Mucosa of rectum (tissue), 2 donors: ENCODE measurements around the gene PRKD2.

Source experiments
- H3K27ac ChIP-seq, 2 donors: one replicate each; pipeline ENCODE4 v1.7.0; 2013; ENCODE audit warnings: inconsistent platforms in 2 of 2, low read depth in 2 of 2, low read length in 2 of 2
- H3K27me3 ChIP-seq, 2 donors: one replicate each; pipeline ENCODE4 v1.7.0; 2013; ENCODE audit warnings: low read length in 2 of 2; ENCODE audit not compliant: control insufficient read depth in 2 of 2, insufficient read depth in 2 of 2
- H3K36me3 ChIP-seq, 2 donors: one replicate each; pipeline ENCODE4 v1.7.0; 2013; ENCODE audit warnings: low read length in 2 of 2; ENCODE audit not compliant: control insufficient read depth in 2 of 2, insufficient read depth in 2 of 2
- H3K4me1 ChIP-seq, 2 donors: one replicate each; pipeline ENCODE4 v1.7.0; 2013; ENCODE audit warnings: low read length in 2 of 2, mild to moderate bottlenecking in 1 of 2; ENCODE audit not compliant: control insufficient read depth in 2 of 2, insufficient read depth in 2 of 2
- H3K4me3 ChIP-seq, 2 donors: one replicate each; pipeline ENCODE4 v1.7.0; 2013; ENCODE audit warnings: low read length in 2 of 2
- H3K9ac ChIP-seq, 2 donors: one replicate each; pipeline ENCODE4 v1.7.0; 2013; ENCODE audit warnings: low read length in 2 of 2, low read depth in 1 of 2, mild to moderate bottlenecking in 1 of 2
- H3K9me3 ChIP-seq, 2 donors: one replicate each; pipeline ENCODE4 v1.7.0; 2013; ENCODE audit warnings: low read length in 2 of 2; ENCODE audit not compliant: control insufficient read depth in 2 of 2
- donor health status: healthy.
- donor health status: Normal muscosa, but diverticular disease.

The PRKD2 gene

GRCh38 chr19:46725036-46725820 is 8.3 kb upstream of the PRKD2 start:
- H3K27me3 ChIP-seq: no peaks in the 10 kb centered on the region
- H3K4me3 ChIP-seq: no peak overlapping the region
- H3K4me1 ChIP-seq: no peaks in the 10 kb centered on the region
- H3K9ac ChIP-seq: no peak overlapping the region
- H3K36me3 ChIP-seq: peaks cover 84 to 86% of the 10 kb centered on the region in 2 donors
- no peak overlapping the region for H3K27ac ChIP-seq
- no peaks in the 10 kb centered on the region for H3K9me3 ChIP-seq

- Histone ChIP-seq H3K27me3 (no peaks in the 10 kb centered on the region), H3K27ac (no peak overlapping the region), H3K36me3 (peaks cover 77 to 80% of the 10 kb centered on the region in 2 donors), H3K4me1 (peaks cover 0 to 4% of the 10 kb centered on the region in 2 donors), H3K9ac (no peak overlapping the region), H3K9me3 (no peaks in the 10 kb centered on the region), H3K4me3 (no peak overlapping the region)
Observed at GRCh38 chr19:46724468-46724867, 7.6 kb upstream of the PRKD2 start.

DNA sequence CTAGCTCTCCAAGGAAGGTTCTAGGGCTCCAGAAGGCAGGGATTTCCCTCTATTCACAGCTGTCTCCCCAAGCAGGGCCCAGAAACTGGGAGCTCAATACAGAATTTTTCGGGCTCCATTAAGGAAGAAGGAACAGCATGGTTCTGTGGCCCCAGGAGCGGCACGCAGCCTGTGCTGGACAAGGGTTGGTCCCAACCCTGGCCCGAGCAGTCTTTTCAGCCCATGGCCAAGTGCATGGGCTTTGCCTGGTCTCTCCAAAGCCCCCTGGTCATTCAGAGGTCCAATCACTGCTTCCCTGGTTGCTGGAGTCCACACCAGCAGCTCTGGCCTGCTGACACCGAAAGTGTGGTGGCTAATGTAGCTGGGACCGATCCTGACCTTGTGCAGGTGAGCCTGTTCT is 6.6 kb upstream of the PRKD2 start:
- H3K27ac ChIP-seq: no peak overlapping the region
- H3K4me1 ChIP-seq: peaks cover 0 to 5% of the 10 kb centered on the region in 2 donors
- no peak overlapping the region for H3K9ac ChIP-seq
- H3K27me3 ChIP-seq: no peaks in the 10 kb centered on the region
- H3K4me3 ChIP-seq: no peak overlapping the region
- H3K9me3 ChIP-seq: no peaks in the 10 kb centered on the region
- H3K36me3 ChIP-seq: peaks cover 69 to 73% of the 10 kb centered on the region in 2 donors

DNA sequence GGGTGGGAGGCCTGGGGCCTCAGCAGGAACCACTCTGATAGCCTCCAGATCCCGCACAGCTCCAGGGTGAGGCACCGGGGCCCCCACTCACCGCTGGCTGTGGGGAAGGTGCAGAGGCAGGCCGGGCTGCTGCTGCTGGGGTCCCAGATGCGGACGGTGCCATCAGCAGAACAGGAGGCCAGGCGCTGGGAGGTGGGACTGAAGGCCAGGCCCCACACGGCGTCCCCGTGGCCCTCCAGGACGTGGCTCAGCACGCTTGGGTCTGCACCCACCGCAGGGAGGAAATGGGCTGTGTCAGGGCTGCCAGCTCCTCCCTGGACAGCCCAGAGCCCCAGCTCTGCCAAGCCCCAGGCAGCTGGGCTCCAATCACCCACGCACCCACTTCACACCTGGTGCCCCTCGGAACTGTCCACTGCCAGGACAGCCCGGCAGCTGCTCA is 6.1 kb upstream of the PRKD2 start:
- Histone ChIP-seq H3K9me3 (no peaks in the 10 kb centered on the region), H3K27me3 (no peaks in the 10 kb centered on the region), H3K4me3 (no peak overlapping the region), H3K9ac (no peak overlapping the region), H3K4me1 (peaks cover under 1 to 10% of the 10 kb centered on the region in 2 donors), H3K36me3 (peaks cover 66 to 70% of the 10 kb centered on the region in 2 donors), H3K27ac (no peak overlapping the region)

DNA sequence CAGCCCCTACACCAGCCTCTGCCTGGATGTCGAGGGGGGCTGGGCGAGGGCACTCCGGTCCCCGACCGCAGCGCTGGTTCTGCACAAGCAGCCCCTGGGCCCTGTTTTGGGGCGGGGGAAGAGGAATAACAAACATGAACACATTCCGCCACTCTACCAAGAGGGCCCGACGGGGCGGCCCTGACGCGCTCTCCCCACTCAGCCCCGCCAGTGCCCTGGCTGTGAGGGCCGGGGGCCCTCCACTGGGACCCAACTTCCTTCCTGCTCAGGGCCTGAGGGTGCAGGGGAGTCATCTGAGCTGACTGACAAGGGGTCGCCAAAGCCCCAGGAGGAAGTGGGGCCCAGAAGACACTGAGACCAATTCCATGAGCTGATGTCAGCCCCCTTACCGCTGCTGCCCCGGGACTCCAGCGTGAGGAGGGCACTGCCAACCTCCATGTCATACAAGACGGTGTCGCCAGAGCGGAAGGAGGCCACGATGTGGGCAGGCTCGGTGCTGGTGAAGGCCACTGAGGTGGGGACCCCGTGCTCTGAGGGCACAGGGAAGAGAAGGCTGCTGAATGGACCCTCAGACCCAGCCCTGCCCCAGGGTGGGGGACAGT is 5.6 kb upstream of the PRKD2 start:
- Histone ChIP-seq H3K4me3 (no peak overlapping the region), H3K9ac (no peak overlapping the region), H3K27ac (no peak overlapping the region), H3K36me3 (peaks cover 62 to 65% of the 10 kb centered on the region in 2 donors), H3K27me3 (no peaks in the 10 kb centered on the region), H3K4me1 (peaks cover 6 to 15% of the 10 kb centered on the region in 2 donors), H3K9me3 (no peaks in the 10 kb centered on the region)

DNA sequence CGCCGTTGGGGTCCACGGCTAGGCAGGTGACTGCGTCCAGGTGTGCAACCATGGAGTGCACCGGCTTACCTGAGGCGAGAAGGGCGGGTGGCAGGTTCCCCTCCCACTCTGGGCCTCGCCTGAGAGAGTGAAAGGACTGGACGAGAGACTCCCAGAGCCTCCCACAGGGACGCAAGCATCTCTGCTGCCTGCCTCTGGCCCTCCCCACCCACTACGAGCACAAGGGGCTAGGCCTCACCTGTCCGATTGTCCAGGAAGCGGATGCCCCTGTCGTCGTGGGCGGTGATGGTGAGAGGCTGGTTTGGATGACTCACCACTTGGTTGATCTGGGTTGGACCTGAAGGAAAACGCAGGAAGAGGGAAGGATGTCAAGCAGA is 5.1 kb upstream of the PRKD2 start:
- no peak overlapping the region for H3K4me3 ChIP-seq
- no peaks in the 10 kb centered on the region for H3K27me3 ChIP-seq
- H3K9ac ChIP-seq: no peak overlapping the region
- no peak overlapping the region for H3K27ac ChIP-seq
- H3K4me1 ChIP-seq: peaks cover 7 to 15% of the 10 kb centered on the region in 2 donors
- H3K36me3 ChIP-seq: peaks cover 57 to 62% of the 10 kb centered on the region in 2 donors
- H3K9me3 ChIP-seq: no peaks in the 10 kb centered on the region

- H3K36me3 ChIP-seq: peaks cover 51 to 56% of the 10 kb centered on the region in 2 donors
Observed at GRCh38 chr19:46721269-46722003, 4.5 kb upstream of the PRKD2 start.

GRCh38 chr19:46720503-46721239 is 3.8 kb upstream of the PRKD2 start:
- Histone ChIP-seq H3K27me3 (no peaks in the 10 kb centered on the region), H3K36me3 (peaks cover 45 to 48% of the 10 kb centered on the region in 2 donors), H3K4me3 (no peak overlapping the region), H3K27ac (no peak overlapping the region), H3K9ac (no peak overlapping the region), H3K9me3 (no peaks in the 10 kb centered on the region), H3K4me1 (peaks cover 11 to 17% of the 10 kb centered on the region in 2 donors)

More at GRCh38 chr19:46721269-46722003, 4.5 kb upstream of the PRKD2 start:
- H3K27me3 ChIP-seq: no peaks in the 10 kb centered on the region
- peaks cover 7 to 15% of the 10 kb centered on the region in 2 donors for H3K4me1 ChIP-seq
- no peak overlapping the region for H3K4me3 ChIP-seq
- H3K9ac ChIP-seq: no peak overlapping the region
- no peaks in the 10 kb centered on the region for H3K9me3 ChIP-seq
- H3K27ac ChIP-seq: no peak overlapping the region

GRCh38 chr19:46719629-46720502 is 3.0 kb upstream of the PRKD2 start:
- Histone ChIP-seq H3K4me3 (no peak overlapping the region), H3K27me3 (no peaks in the 10 kb centered on the region), H3K9ac (no peak overlapping the region), H3K36me3 (peaks cover 38 to 40% of the 10 kb centered on the region in 2 donors), H3K4me1 (peaks cover 19 to 24% of the 10 kb centered on the region in 2 donors), H3K27ac (no peak overlapping the region), H3K9me3 (no peaks in the 10 kb centered on the region)
